GM12872 (cell line): ENCODE measurements around the gene RFC3.

Experiments
- CTCF ChIP-seq: IDR thresholded peaks from 3 replicates; pipeline ENCODE4 v1.5.1; 2011; ENCODE audit warnings: low read depth, mild to moderate bottlenecking, low read length, moderate library complexity; ENCODE audit not compliant: insufficient read depth

Gene RFC3

GRCh38 chr13:33817901-33818706, at the start of gene RFC3:
Gene RFC3, plus strand, starts transcription at chr13:33818149. Its CDS starts 30 bp downstream, at chr13:33818179.
- no peak for TF ChIP-seq CTCF

- no peak for TF ChIP-seq CTCF
These were observed 46.7 kb upstream of the RFC3 start for GRCh38 chr13:33771296-33771695.

- TF ChIP-seq CTCF, result no peak
These were observed 44.0 kb upstream of the RFC3 start for GRCh38 chr13:33773790-33774462.

GRCh38 chr13:33775339-33776108, 42.4 kb upstream of the RFC3 start:
- TF ChIP-seq CTCF, result no peak

GRCh38 chr13:33776239-33776881, 41.6 kb upstream of the RFC3 start:
- no peak for TF ChIP-seq CTCF

- TF ChIP-seq CTCF, result no peak
These were observed 35.3 kb upstream of the RFC3 start for GRCh38 chr13:33782631-33783030.

- no peak for TF ChIP-seq CTCF
These were observed 33.2 kb upstream of the RFC3 start for GRCh38 chr13:33784738-33785137.
